Hepatocyte (in vitro differentiated cells): ENCODE measurements around the gene GLRX.

Experiments used
- EZH2 ChIP-seq: fragments of 200-600 bp; sonication (generic); IDR thresholded peaks from 2 replicates; pipeline ENCODE4 v1.6.1; 2016; ENCODE audit warnings: antibody characterized with exemption, mild to moderate bottlenecking, borderline replicate concordance
- EZH2phosphoT487 ChIP-seq: fragments of 200-600 bp; sonication (generic); IDR thresholded peaks from one replicate; pipeline ENCODE4 v1.6.1; 2018; ENCODE audit warnings: antibody characterized with exemption, mild to moderate bottlenecking, low read depth, moderate library complexity; ENCODE audit not compliant: unreplicated experiment, severe bottlenecking

- TF ChIP-seq EZH2phosphoT487 (no peak), EZH2 (no peak)
Observed at GRCh38 chr5:95822542-95823181, at the start of gene GLRX.
